Mammary epithelial cell (primary cell): Measurements from ENCODE around the gene RABL3.
"Not testable (repeated sequence)": the region's sequence is repeated elsewhere in the genome, so short reads cannot be mapped to it uniquely, and the experiment has no call there.

ENCODE experiments used
- EZH2 ChIP-seq: IDR thresholded peaks from 2 replicates; pipeline ENCODE4 v1.6.1; 2012; ENCODE audit warnings: low read length, inconsistent platforms, borderline replicate concordance
- TF ChIP-seq, protein P1 (sequence below), 2 donors: IDR thresholded peaks in 1 of 2; conservative IDR thresholded peaks in 1 of 2; 2 replicates each; pipeline ENCODE4 v1.5.1; 2011 to 2012; ENCODE audit warnings: inconsistent platforms in 2 of 2, low read length in 2 of 2, mild to moderate bottlenecking in 2 of 2, control low read depth in 1 of 2, low read depth in 1 of 2; ENCODE audit not compliant: insufficient read depth in 1 of 2; ENCODE audit errors: extremely low read depth in 1 of 2

DNA sequence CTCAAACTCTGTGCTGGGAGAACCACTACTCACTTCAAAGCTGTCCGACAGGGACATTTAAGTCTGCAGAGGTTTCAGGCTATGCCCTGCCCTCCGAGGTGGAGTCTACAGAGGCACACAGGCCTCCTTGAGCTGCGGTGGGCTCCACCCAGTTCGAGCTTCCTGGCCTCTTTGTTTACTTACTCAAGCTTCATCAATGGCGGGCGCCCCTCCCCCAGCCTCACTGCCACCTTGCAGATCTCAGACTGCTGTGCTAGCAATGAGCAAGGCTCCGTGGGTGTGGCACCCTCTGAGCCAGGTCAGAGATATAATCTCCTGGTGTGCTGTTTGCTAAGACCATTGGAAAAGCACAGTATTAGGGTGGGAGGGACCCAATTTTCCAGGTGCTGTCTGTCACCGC is 4.3 kb downstream of the RABL3 start:
- TF ChIP-seq, protein P1, sequence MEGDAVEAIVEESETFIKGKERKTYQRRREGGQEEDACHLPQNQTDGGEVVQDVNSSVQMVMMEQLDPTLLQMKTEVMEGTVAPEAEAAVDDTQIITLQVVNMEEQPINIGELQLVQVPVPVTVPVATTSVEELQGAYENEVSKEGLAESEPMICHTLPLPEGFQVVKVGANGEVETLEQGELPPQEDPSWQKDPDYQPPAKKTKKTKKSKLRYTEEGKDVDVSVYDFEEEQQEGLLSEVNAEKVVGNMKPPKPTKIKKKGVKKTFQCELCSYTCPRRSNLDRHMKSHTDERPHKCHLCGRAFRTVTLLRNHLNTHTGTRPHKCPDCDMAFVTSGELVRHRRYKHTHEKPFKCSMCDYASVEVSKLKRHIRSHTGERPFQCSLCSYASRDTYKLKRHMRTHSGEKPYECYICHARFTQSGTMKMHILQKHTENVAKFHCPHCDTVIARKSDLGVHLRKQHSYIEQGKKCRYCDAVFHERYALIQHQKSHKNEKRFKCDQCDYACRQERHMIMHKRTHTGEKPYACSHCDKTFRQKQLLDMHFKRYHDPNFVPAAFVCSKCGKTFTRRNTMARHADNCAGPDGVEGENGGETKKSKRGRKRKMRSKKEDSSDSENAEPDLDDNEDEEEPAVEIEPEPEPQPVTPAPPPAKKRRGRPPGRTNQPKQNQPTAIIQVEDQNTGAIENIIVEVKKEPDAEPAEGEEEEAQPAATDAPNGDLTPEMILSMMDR (conservative IDR thresholded peaks at IDR 0.05 in 1 of 2, IDR thresholded peaks at IDR 0.05 in 1 of 2; ENCODE audit: extremely low read depth in 1 of 2, insufficient read depth in 1 of 2, low read depth in 1 of 2, low read length in 2 of 2): not testable (repeated sequence)
- TF ChIP-seq EZH2: not testable (repeated sequence)
